GM20431 (cell line): Measurements from ENCODE around the gene BABAM2.
"Not testable (repeated sequence)": the region's sequence is repeated elsewhere in the genome, so short reads cannot be mapped to it uniquely, and the experiment has no call there.

Experiments used
- in situ Hi-C: fragments of 300-500 bp; cut with MseI, MboI; formaldehyde crosslinking; loops from one replicate; pipeline ENCODE4 v1.15.0; 2020; ENCODE audit warnings: low sequenced_read_pairs; ENCODE audit not compliant: unreplicated experiment

BABAM2 gene

DNA sequence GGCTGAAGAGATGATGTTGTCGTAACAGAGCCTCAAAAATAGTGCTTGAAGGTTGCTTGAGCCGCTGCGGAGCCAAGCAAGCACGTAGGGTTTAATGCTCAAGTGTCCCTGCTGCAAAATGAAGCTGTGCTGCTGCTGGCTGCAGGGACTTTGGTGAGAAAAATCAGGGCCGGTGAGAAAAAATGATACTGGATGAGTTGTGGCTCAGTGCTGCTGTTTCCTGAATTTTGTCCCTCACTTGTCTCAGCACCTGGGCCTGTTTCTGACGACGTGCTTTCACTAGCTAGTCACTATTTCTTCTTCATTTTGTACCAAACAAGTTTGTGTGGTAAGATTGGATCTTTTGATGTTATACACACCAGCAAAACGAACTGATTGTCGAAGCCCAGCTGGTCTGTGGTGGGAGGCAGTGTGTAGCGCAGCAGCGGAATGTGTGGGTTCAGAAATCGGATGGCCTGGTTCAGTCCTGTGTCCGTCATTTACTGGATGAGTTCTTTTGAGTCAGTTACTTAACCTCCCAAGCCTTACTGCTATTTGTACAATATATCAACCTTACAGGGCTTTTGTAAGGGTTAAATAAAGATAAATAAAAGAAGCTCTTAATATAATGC is 329.3 kb downstream of the BABAM2 start:
- in situ Hi-C loops, result no loop called here

DNA sequence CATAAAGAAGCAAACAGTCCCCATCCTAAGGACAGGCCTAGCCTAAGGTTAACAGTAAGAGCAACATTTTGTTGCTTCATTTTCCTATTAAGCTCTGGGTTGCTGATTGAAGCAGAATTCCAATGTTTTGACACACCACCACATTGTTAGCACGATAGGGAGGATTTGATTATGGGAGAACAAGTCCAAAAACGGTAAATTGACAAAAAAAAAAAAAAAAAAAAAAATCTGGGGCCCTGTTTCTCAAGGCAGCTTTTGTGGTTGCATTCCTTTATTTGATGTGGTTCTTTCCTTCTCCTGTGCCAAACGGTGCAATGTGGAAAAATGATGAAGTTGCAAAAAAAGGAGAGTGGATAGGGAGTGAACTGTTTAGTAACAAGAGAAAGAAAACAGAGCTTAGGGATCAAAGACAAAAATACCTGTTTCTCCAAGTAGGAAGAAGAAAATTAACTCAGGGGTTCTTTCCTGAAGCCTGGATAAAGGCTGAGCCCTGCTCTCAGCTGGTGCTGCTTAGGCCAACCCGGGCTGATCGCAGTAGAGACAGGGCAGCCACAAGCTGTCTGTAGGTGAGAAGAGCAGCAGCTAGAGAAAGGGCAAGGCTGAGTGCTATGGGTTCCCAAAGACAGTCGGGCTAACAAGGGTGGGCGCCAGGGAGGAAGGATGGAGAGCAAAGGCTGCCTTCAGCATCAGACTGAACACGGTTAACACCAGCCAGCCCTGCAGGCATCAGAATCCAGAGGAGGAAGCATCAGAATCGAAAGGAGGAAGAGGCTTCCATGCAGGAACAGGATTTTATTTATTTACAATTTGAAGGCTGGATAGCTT is 334.3 kb downstream of the BABAM2 start:
- in situ Hi-C loops, result no loop called here

GRCh38 chr2:28225473-28226080 is 335.0 kb downstream of the BABAM2 start:
- in situ Hi-C loops, result no loop called here

- in situ Hi-C loops, result no loop called here
Measured at GRCh38 chr2:28226558-28226957, 336.0 kb downstream of the BABAM2 start.

DNA sequence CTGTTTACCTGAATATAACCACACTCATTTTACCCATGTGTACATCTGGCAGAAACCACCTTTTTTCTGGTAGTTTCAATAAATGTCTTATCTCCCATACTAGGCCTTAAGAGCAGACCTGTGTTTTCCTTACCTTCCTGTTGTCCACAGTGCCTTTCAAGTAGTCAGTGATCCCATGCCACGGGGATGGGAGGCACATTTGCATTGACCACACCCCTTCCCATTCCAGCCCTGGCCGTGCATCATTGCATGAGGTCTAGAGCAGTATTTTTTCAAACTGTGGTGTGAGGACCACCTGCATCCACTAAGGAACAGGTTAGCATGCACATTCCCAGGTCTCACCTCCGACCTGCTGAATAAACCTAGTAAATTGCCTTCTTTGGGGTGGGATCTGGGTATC is 337.0 kb downstream of the BABAM2 start:
- in situ Hi-C loops, result no loop called here

GRCh38 chr2:28228434-28228995 is 338.0 kb downstream of the BABAM2 start:
- in situ Hi-C loops, result no loop called here

DNA sequence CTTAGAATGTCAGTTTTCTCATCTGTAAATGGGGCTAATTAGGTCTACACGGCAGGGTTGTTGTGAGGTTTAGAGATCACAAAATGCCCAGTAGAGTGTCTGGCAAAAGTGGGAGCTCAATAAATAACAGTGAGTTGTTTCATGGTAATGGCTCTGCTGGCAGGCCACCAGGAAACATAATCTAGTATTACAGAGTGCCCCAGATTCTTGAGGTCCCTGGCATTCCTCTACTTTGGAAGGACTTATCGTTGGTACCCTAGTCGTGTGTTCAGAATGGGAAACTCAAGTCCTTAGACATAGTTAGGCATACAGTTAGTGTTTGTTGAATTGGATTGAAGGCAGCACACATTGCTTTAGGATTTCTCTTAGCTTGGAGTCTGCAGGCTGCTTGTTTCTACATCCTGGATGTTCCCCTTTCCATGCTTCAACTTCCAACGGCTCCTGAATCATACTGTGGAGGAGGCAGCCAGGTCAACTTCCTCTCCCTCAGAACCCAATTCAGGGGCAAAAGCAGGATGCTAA is 340.6 kb downstream of the BABAM2 start:
- in situ Hi-C loops, result no loop called here

GRCh38 chr2:28232295-28232694 is 341.8 kb downstream of the BABAM2 start:
- in situ Hi-C loops, result no loop called here

GRCh38 chr2:28233164-28233676 is 342.7 kb downstream of the BABAM2 start:
- in situ Hi-C loops, result no loop called here

- in situ Hi-C loops, result no loop called here
Measured at GRCh38 chr2:28234807-28235206, 344.3 kb downstream of the BABAM2 start.

GRCh38 chr2:28239207-28239606 is 348.7 kb downstream of the BABAM2 start:
- in situ Hi-C loops, result no loop called here

DNA sequence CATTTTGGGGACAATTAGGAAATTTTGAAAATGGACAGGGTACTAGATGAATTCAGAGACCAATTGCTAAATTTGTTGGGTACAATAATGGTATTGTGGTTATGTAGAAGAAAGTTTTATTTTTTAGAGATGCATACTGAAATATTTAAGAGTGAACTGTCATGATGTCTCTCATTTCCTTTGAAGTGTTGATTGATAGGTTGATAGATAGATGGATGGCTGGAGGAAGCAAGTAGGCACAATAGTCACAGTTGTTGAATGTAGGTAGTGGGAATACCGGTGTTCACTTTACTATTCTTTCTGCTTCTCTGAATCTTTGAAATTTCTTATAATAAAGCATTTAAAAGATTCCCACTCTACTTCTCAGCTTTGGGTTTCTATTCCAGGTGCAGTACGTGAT is 350.4 kb downstream of the BABAM2 start:
- in situ Hi-C loops, result no loop called here

GRCh38 chr2:28247290-28247689 is 356.8 kb downstream of the BABAM2 start:
- in situ Hi-C loops, result no loop called here

DNA sequence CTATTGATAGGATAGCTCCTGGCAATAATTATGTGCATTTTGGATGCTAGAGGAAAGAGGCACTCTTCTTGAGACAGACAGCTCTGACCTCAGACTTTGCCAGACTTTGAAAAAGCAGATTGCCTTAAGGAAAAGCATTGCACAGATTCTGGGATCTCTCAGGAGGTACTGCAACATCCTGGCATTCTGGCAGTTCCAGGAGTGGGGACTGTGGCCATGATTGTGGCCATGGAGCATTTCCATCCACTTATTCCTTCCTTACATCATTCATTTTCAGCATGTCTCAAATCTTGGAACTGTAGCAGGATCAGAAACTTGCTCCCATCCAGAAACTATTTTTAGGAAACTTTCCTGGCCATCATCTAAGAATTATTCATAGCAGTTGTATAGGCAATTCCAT is 357.2 kb downstream of the BABAM2 start:
- in situ Hi-C loops, result no loop called here

DNA sequence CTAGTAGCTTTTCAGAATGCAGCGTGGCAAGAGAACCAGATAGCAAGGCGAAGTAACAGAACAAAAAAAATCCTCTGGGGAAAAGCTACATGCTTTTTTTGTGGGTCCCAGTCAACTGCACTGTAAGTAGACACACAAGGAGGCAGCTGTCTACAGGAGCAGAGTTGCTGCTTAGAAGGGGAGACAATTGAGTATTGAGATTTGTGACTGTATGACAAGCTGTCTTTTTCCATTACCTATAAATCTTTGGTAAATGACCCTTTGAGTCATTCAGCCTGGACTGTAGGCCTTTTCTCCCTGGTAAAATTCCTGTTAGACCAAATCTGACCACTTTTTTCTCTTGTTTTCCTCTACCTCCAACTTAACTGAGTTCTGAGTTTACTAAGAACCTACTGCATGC is 358.0 kb downstream of the BABAM2 start:
- in situ Hi-C loops, result no loop called here

GRCh38 chr2:28250006-28250405 is 359.5 kb downstream of the BABAM2 start:
- in situ Hi-C loops, result no loop called here

DNA sequence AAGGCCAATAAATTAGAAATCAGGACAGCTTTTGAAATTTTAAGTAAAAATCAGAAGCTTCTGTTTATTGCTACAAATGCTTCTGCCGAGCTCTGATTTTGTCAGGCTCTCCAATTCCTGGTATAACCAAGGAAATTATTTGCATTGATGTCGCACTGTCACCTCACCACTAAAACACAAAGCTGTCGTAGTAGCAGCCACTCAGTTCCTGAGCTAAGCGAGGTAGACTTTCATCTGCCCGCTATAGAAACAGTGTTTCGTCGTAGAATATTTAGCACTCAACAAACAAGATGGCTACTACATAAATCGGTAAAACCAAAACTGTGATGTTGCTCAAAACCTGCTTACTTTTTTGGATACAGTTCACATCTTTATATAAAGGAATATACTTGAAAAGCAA is 360.8 kb downstream of the BABAM2 start:
- in situ Hi-C loops, result no loop called here

DNA sequence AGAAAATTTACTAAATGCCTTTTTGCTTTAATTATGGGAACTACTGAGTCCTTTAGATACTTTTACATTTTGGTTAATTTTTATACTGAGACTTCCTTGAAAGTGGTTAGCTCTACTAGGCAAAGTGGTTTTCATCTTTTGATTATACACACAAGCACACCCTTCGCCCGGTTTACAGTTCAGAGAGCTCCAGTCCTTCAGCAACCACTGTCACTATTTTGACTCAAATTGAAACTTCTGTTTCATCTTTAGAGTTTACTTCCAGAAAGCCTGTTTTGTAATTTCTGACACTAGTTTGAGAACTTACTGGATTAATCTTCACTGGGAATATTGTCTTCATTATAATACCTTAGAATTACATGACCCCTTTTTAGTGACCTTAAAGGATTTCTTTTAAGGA is 361.8 kb downstream of the BABAM2 start:
- in situ Hi-C loops, result no loop called here

- in situ Hi-C loops, result no loop called here
Measured at GRCh38 chr2:28253543-28253942, 363.0 kb downstream of the BABAM2 start.

GRCh38 chr2:28255231-28255630 is 364.7 kb downstream of the BABAM2 start:
- in situ Hi-C loops, result not testable (repeated sequence)

- in situ Hi-C loops, result no loop called here
Measured at GRCh38 chr2:28257182-28257581, 366.7 kb downstream of the BABAM2 start.
